ENCODE results near the gene RBFA. TPM values are rescaled to one million over a fixed set of nuclear protein-coding genes. Genes with fewer than 3 reads are reported as not detected.

The RBFA gene
- polyA plus RNA-seq, 3 donors = 4.0 to 14.7 (median 5.7) TPM

DNA sequence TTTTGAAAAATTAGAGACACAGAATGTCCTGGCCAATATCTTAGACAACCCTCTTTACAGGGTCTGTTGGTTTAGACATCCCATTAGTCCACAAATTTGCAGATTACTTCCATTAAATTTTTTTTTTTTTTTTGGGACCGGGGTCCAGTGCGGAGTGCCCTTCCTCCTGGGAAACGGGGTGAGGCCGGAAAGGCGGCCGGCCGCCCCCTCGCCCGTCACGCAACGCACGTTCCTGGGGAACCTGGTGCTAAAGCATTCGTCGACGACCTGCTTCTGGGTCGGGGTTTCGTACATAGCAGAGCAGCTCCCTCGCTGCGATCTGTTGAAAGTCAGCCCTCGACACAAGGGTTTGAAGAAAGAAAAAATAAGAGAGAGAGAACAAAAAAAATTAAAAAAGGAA lies 21.5 kb upstream of the RBFA start:
- Histone ChIP-seq H3K36me3 (replicated peaks in 1 of 2; ENCODE audit: control insufficient read depth in 1 of 2, insufficient read depth in 2 of 2, low read length in 2 of 2) (no peaks in the 10 kb centered on the region), H3K4me1 (ENCODE audit: control insufficient read depth in 1 of 2, insufficient read depth in 2 of 2, low read length in 2 of 2) (no peaks in the 10 kb centered on the region), H3K9me3 (replicated peaks in 1 of 2; ENCODE audit: control insufficient read depth in 1 of 2, insufficient read depth in 1 of 2, low read length in 2 of 2) (peaks cover 18 to 57% of the 10 kb centered on the region in 2 donors), H3K27ac (ENCODE audit: low read depth in 1 of 2, low read length in 2 of 2) (no peak overlapping the region), H3K79me2 (ENCODE audit: insufficient read depth, low read length) (no peaks in the 10 kb centered on the region), H3K4me3 (replicated peaks in 1 of 3; ENCODE audit: low read depth in 2 of 3, low read length in 3 of 3) (no peak overlapping the region), H2AFZ (ENCODE audit: insufficient read depth, low read depth, low read length, poor library complexity, severe bottlenecking) (no peak overlapping the region), H4K20me1 (ENCODE audit: insufficient read depth, low read length) (no peaks in the 10 kb centered on the region), H3K4me2 (replicated peaks; ENCODE audit: extremely low read depth, low read length, poor library complexity, severe bottlenecking) (no peak overlapping the region), H3K27me3 (ENCODE audit: control insufficient read depth in 2 of 2, insufficient read depth in 2 of 2, low read length in 2 of 2) (no peaks in the 10 kb centered on the region), H3K9ac (ENCODE audit: insufficient read depth, low read length, poor library complexity, severe bottlenecking) (no peak overlapping the region)
- Mint-ChIP-seq H3K9me3 (peaks cover 36 to 66% (median 48%) of the 10 kb centered on the region in 7 donors), H3K36me3 (no peaks in the 10 kb centered on the region), H3K4me1 (no peaks in the 10 kb centered on the region), H3K27me3 (ENCODE audit: low read depth in 3 of 3) (peaks cover 0 to 2% (median 0%) of the 10 kb centered on the region in 3 donors), H3K4me3 (no peak overlapping the region), H3K27ac (no peak overlapping the region)
- WGBS (ENCODE audit: insufficient coverage) = 98% methylated on average over 12 of the region's 20 CpGs
- no peak for DNase-seq
- TF ChIP-seq, protein P1, sequence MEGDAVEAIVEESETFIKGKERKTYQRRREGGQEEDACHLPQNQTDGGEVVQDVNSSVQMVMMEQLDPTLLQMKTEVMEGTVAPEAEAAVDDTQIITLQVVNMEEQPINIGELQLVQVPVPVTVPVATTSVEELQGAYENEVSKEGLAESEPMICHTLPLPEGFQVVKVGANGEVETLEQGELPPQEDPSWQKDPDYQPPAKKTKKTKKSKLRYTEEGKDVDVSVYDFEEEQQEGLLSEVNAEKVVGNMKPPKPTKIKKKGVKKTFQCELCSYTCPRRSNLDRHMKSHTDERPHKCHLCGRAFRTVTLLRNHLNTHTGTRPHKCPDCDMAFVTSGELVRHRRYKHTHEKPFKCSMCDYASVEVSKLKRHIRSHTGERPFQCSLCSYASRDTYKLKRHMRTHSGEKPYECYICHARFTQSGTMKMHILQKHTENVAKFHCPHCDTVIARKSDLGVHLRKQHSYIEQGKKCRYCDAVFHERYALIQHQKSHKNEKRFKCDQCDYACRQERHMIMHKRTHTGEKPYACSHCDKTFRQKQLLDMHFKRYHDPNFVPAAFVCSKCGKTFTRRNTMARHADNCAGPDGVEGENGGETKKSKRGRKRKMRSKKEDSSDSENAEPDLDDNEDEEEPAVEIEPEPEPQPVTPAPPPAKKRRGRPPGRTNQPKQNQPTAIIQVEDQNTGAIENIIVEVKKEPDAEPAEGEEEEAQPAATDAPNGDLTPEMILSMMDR (IDR thresholded peaks at IDR 0.05) = no peak
- intact Hi-C loops (cut with micrococcal nuclease) = no loop called here

DNA sequence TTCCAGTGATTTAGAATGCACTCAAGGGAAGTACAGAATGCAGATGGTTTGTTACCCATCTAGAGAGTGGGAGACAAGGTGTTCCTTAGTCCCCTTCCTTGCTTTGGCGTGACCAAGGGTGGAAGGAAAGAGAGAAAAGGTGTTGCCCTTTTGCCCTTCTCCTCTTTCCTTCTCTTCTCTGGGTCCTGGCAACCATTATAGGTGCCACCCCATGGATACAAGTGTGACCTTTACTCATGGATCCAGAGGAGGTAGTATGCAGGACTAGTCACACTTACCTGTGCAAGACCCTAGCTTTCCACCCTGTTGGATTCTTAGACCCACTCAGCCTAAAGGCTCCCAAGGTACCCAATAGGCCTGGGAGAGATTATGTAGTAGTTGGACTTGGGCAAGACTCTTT lies 11.6 kb upstream of the RBFA start:
- Histone ChIP-seq H3K79me2 (ENCODE audit: insufficient read depth, low read length) (no peaks in the 10 kb centered on the region), H3K4me2 (replicated peaks; ENCODE audit: extremely low read depth, low read length, poor library complexity, severe bottlenecking) (no peak overlapping the region), H2AFZ (ENCODE audit: insufficient read depth, low read depth, low read length, poor library complexity, severe bottlenecking) (no peak overlapping the region), H3K9ac (ENCODE audit: insufficient read depth, low read length, poor library complexity, severe bottlenecking) (no peak overlapping the region), H3K9me3 (replicated peaks in 1 of 2; ENCODE audit: control insufficient read depth in 1 of 2, insufficient read depth in 1 of 2, low read length in 2 of 2) (peaks cover 61 to 87% of the 10 kb centered on the region in 2 donors), H3K27ac (ENCODE audit: low read depth in 1 of 2, low read length in 2 of 2) (no peak overlapping the region), H3K36me3 (replicated peaks in 1 of 2; ENCODE audit: control insufficient read depth in 1 of 2, insufficient read depth in 2 of 2, low read length in 2 of 2) (no peaks in the 10 kb centered on the region), H4K20me1 (ENCODE audit: insufficient read depth, low read length) (no peaks in the 10 kb centered on the region), H3K27me3 (ENCODE audit: control insufficient read depth in 2 of 2, insufficient read depth in 2 of 2, low read length in 2 of 2) (no peaks in the 10 kb centered on the region), H3K4me3 (replicated peaks in 1 of 3; ENCODE audit: low read depth in 2 of 3, low read length in 3 of 3) (peak overlapping the region in 1 of 3 experiments; percentile 26), H3K4me1 (ENCODE audit: control insufficient read depth in 1 of 2, insufficient read depth in 2 of 2, low read length in 2 of 2) (no peaks in the 10 kb centered on the region)
- no peak overlapping the region for H3K4me3 Mint-ChIP-seq
- DNase-seq = peak in 2 of 3 donors; percentile 4 to 18
- peaks cover 60 to 92% (median 86%) of the 10 kb centered on the region in 7 donors for H3K9me3 Mint-ChIP-seq
- intact Hi-C loops (cut with micrococcal nuclease) = no loop called here
- H3K27ac Mint-ChIP-seq = no peak overlapping the region
- TF ChIP-seq, protein P1 (IDR thresholded peaks at IDR 0.05) = no peak
- H3K27me3 Mint-ChIP-seq (ENCODE audit: low read depth in 3 of 3) = peaks cover 2% of the 10 kb centered on the region in 3 donors
- WGBS (ENCODE audit: insufficient coverage) = no CpG with 5 or more reads among the region's 1 CpG
- H3K4me1 Mint-ChIP-seq = no peaks in the 10 kb centered on the region
- peaks cover 0 to 2% of the 10 kb centered on the region in 2 donors for H3K36me3 Mint-ChIP-seq
